ENCODE measurements around the gene GALK2. TPM values are rescaled to one million over a fixed set of nuclear protein-coding genes. Genes with fewer than 3 reads are reported as not detected.

Gene GALK2
- total RNA-seq, 1 experiment from 2014 or later, result 29.0 TPM

DNA sequence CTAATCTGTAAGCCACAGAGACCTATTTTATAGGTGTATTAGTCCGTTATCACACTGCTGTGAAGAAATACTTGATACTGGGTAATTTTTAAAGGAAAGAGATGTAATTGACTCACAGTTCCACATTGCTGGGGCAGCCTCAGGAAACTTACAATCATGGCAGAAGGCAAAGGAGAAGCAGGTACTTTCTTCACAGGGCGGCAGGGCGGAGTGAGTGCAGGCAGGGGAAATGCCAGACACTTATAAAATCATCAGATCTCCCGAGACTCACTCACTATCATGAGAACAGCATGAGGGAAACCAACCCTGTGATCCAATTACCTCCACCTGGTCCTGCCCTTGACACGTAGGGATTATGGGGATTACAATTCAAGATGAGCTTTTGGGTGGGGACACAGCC, 108.7 kb downstream of the GALK2 start:
- Histone ChIP-seq H3K4me3 (no peak overlapping the region), H3K4me1 (replicated peaks; ENCODE audit: insufficient read depth) (no peaks in the 10 kb centered on the region), H2AFZ (no peak overlapping the region), H3K27me3 (ENCODE audit: insufficient read depth, low read depth) (no peaks in the 10 kb centered on the region), H3K9me3 (ENCODE audit: insufficient read depth, low read depth) (no peaks in the 10 kb centered on the region), H3K36me3 (ENCODE audit: low read depth) (no peaks in the 10 kb centered on the region), H3K27ac (no peak overlapping the region), H3F3A (ENCODE audit: insufficient read depth, low read depth) (no peaks in the 10 kb centered on the region), H3K79me2 (ENCODE audit: low read depth) (no peaks in the 10 kb centered on the region), H4K20me1 (ENCODE audit: insufficient read depth) (no peaks in the 10 kb centered on the region), H3K9me2 (ENCODE audit: insufficient read depth) (no peaks in the 10 kb centered on the region), H3K4me2 (no peak overlapping the region)
- POLR2A ChIA-PET (ENCODE audit: unreplicated experiment), result interaction anchor here (0.6 kb wide), 1 partner anchor 26 kb away, joined by 3 read pairs; no protein-coding TSS in a partner anchor
- intact Hi-C loops (cut with micrococcal nuclease; ENCODE audit: unreplicated experiment), result no loop called here
- BruUV-seq (replicated peaks), result no TSS peak
- TF ChIP-seq, protein P1, sequence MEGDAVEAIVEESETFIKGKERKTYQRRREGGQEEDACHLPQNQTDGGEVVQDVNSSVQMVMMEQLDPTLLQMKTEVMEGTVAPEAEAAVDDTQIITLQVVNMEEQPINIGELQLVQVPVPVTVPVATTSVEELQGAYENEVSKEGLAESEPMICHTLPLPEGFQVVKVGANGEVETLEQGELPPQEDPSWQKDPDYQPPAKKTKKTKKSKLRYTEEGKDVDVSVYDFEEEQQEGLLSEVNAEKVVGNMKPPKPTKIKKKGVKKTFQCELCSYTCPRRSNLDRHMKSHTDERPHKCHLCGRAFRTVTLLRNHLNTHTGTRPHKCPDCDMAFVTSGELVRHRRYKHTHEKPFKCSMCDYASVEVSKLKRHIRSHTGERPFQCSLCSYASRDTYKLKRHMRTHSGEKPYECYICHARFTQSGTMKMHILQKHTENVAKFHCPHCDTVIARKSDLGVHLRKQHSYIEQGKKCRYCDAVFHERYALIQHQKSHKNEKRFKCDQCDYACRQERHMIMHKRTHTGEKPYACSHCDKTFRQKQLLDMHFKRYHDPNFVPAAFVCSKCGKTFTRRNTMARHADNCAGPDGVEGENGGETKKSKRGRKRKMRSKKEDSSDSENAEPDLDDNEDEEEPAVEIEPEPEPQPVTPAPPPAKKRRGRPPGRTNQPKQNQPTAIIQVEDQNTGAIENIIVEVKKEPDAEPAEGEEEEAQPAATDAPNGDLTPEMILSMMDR (conservative IDR thresholded peaks at IDR 0.05), result no peak
- no peak for TF ChIP-seq EZH2 (IDR thresholded peaks at IDR 0.05; ENCODE audit: low read depth)
- no peak for DNase-seq
- CTCF ChIA-PET, result no interaction called here

DNA sequence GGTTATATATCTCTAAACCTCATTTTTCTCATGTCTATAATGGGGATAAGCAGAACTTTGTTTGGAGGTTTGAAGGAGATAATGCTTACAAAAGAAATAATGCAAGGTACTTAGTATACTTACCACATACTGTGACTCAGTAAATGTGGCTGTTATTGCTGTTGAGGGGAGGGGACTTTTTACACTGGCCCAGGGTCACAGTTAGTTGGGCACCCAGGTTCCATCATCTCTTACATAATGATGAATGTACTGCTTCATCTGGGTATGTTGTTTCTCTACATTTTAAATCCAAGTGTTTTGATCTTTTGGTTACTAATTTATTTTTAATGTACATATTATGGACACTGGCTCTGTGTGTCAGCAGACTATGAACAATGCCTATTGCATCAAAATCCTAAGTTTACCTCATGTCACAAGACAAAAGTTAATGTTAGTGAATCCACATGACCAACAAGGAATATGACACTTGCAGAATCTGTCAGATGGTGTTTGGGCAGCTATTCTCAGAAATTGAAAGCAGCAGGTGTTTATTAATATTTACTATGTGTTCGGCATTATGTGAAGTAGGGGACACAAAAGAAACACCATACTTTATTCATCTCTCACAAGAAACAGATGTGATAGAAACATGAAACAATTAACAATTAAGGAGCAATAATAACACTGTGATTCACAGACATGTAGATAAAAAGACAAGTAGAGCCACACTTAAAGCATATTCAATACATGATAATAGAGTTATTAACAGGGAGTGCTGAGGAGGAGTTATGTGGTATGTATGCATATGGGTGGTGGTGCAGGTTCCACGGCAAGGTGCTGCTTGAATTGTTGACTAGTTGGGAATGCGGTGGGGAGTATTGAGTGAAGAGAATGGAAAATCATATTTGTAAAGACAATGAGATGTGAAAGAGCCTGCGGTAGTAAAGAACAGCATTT, 109.7 kb downstream of the GALK2 start:
- POLR2A ChIA-PET (ENCODE audit: unreplicated experiment), result no interaction called here
- no TSS peak for BruUV-seq (replicated peaks)

DNA sequence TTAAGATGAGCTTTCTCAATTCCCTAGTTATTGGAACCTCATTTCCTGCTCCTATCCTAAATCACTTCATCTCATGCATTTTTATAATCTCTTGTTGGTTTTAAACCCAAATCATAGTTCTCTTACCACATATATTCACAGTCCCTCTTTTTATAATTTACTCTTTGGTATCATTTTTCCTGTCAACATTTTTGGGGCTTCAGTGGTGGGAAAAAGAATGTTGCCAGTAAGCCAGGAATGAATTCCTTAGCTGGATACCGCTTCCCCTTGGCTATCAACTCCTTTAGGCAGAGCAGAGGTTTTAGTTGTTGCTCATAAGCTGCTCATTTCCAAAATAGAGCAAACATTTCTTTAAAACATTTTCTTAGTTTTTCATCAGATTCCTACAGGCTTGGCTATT, 112.3 kb downstream of the GALK2 start:
- BruUV-seq (replicated peaks), result no TSS peak
- Histone ChIP-seq H3K4me2 (no peak overlapping the region), H3F3A (ENCODE audit: insufficient read depth, low read depth) (no peaks in the 10 kb centered on the region), H3K36me3 (ENCODE audit: low read depth) (no peaks in the 10 kb centered on the region), H3K9me3 (ENCODE audit: insufficient read depth, low read depth) (no peaks in the 10 kb centered on the region), H3K27ac (no peak overlapping the region), H3K4me1 (replicated peaks; ENCODE audit: insufficient read depth) (no peaks in the 10 kb centered on the region), H3K27me3 (ENCODE audit: insufficient read depth, low read depth) (no peaks in the 10 kb centered on the region), H3K9me2 (ENCODE audit: insufficient read depth) (no peaks in the 10 kb centered on the region), H2AFZ (no peak overlapping the region), H4K20me1 (ENCODE audit: insufficient read depth) (no peaks in the 10 kb centered on the region), H3K79me2 (ENCODE audit: low read depth) (no peaks in the 10 kb centered on the region), H3K4me3 (no peak overlapping the region)
- no peak for DNase-seq
- POLR2A ChIA-PET (ENCODE audit: unreplicated experiment), result no interaction called here
- CTCF ChIA-PET, result no interaction called here
- intact Hi-C loops (cut with micrococcal nuclease; ENCODE audit: unreplicated experiment), result no loop called here
- no peak for TF ChIP-seq EZH2 (IDR thresholded peaks at IDR 0.05; ENCODE audit: low read depth)

More for the DNA sequence above, 109.7 kb downstream of the GALK2 start:
- no peak for DNase-seq
- intact Hi-C loops (cut with micrococcal nuclease; ENCODE audit: unreplicated experiment), result no loop called here
- no peak overlapping the region for H3K4me3 ChIP-seq
- no peaks in the 10 kb centered on the region for H3K9me2 ChIP-seq (ENCODE audit: insufficient read depth)
- TF ChIP-seq EZH2 (IDR thresholded peaks at IDR 0.05; ENCODE audit: low read depth), result no peak
- TF ChIP-seq, protein P1 (conservative IDR thresholded peaks at IDR 0.05), result no peak
- CTCF ChIA-PET, result interaction anchor here (0.7 kb wide), 1 partner anchor 523 kb away, joined by 3 read pairs; no protein-coding TSS in a partner anchor
- H3K4me2 ChIP-seq, result no peak overlapping the region
- H3F3A ChIP-seq (ENCODE audit: insufficient read depth, low read depth), result no peaks in the 10 kb centered on the region
- no peak overlapping the region for H2AFZ ChIP-seq
- H3K27me3 ChIP-seq (ENCODE audit: insufficient read depth, low read depth), result no peaks in the 10 kb centered on the region
- no peaks in the 10 kb centered on the region for H3K9me3 ChIP-seq (ENCODE audit: insufficient read depth, low read depth)
- no peaks in the 10 kb centered on the region for H4K20me1 ChIP-seq (ENCODE audit: insufficient read depth)
- no peaks in the 10 kb centered on the region for H3K4me1 ChIP-seq (replicated peaks; ENCODE audit: insufficient read depth)
- H3K79me2 ChIP-seq (ENCODE audit: low read depth), result no peaks in the 10 kb centered on the region
- H3K27ac ChIP-seq, result no peak overlapping the region
- no peaks in the 10 kb centered on the region for H3K36me3 ChIP-seq (ENCODE audit: low read depth)
